ENCODE data around the gene WAPL. TPM values are rescaled to one million over a fixed set of nuclear protein-coding genes. Genes with fewer than 3 reads are reported as not detected.

WAPL gene
- total and polyA plus RNA-seq, 10 of the 15 experiments (the other 5 are each of a cell fraction or from before 2014, with no cell fraction given) = 15.7 to 45.8 (median 29.0) TPM

DNA sequence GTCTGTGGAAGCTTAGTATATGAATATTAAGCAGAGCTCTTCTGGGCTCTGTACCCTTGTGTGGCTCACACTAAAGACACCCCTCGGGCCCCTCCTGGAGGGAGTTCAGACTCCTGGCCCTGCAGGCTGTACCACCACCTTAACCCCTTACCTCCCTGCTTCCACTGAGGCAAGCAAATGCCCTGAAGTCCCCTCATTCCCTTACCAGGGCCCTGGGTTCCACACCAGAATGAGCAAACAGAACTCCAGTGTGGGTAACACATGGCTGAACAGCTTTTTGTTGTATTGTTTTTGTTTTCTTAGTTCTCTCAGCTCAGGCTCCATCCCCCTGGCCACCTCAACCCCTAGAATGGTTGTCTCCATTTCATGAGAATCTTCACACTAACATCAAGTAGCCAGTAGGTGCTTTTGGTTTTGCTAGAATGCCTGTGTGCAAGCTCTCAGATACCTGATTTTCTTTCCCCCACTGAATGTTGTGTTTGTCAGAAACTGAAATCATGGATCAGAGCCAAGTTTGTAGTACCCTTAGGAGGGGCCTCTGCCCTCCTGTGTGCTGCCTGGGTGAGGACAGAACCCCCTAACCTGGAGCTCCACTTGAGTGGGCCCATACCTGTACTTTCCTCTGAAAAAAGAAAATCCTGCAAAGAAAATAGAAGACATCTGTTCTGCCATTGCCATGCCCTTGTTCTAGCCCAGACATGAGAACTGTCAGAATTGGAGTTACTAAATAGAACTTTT lies 2.8 kb upstream of the WAPL start (continued):
- TF ChIP-seq, protein P1, sequence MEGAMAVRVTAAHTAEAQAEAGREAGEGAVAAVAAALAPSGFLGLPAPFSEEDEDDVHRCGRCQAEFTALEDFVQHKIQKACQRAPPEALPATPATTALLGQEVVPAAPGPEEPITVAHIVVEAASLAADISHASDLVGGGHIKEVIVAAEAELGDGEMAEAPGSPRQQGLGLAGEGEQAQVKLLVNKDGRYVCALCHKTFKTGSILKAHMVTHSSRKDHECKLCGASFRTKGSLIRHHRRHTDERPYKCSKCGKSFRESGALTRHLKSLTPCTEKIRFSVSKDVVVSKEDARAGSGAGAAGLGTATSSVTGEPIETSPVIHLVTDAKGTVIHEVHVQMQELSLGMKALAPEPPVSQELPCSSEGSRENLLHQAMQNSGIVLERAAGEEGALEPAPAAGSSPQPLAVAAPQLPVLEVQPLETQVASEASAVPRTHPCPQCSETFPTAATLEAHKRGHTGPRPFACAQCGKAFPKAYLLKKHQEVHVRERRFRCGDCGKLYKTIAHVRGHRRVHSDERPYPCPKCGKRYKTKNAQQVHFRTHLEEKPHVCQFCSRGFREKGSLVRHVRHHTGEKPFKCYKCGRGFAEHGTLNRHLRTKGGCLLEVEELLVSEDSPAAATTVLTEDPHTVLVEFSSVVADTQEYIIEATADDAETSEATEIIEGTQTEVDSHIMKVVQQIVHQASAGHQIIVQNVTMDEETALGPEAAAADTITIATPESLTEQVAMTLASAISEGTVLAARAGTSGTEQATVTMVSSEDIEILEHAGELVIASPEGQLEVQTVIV (IDR thresholded peaks at IDR 0.05; ENCODE audit: borderline replicate concordance, partially characterized antibody) = no peak
- no peak for TF ChIP-seq SIX5 (IDR thresholded peaks at IDR 0.05; ENCODE audit: low read depth, low read length, severe bottlenecking)
- TF ChIP-seq GATAD2B (conservative IDR thresholded peaks at IDR 0.05; ENCODE audit: low read depth) = no peak
- no peak for TF ChIP-seq PBX3 (IDR thresholded peaks at IDR 0.05; ENCODE audit: insufficient replicate concordance, low read depth, low read length)
- TF ChIP-seq TCF3 (IDR thresholded peaks at IDR 0.05; ENCODE audit: borderline replicate concordance, insufficient read depth, low read depth, low read length) = no peak

- H3K9me3 ChIP-seq (replicated peaks; ENCODE audit: control insufficient read depth, insufficient read depth, low read length) = no peaks in the 10 kb centered on the region
- no peak overlapping the region for H3K9ac ChIP-seq (ENCODE audit: control insufficient read depth, insufficient read depth, low read length)
- SMC1A ChIA-PET (ENCODE audit: uncharacterized antibody, unreplicated experiment) = interaction anchor here (1.0 kb wide), 1 partner anchor 131 kb away, joined by 3 read pairs; no protein-coding TSS in a partner anchor
- CTCF ChIA-PET = interaction anchor here (1.7 kb wide), 1 partner anchor 61 kb away, joined by 6 read pairs; no protein-coding TSS in a partner anchor
- no peak overlapping the region for H2AFZ ChIP-seq (ENCODE audit: control insufficient read depth, low read depth, low read length)
- WGBS (ENCODE audit: insufficient coverage, insufficient replicate concordance, low lambda C conversion rate, missing lambda C conversion rate) = 93% methylated on average over 1 of the region's 1 CpG
- in situ Hi-C loops (cut with MboI) (no loop called here), intact Hi-C loops (cut with micrococcal nuclease; ENCODE audit: unreplicated experiment) (loop anchor here (5.0 kb wide), 3 partner anchors 59 to 131 kb away; no protein-coding TSS in a partner anchor)
- POLR2A ChIA-PET = interaction anchor here (0.6 to 1.4 kb wide), 3 partner anchors 123 to 258 kb away, joined by 3 to 5 read pairs (median 4); no protein-coding TSS in a partner anchor
- H3K27me3 ChIP-seq (replicated peaks in 1 of 2; ENCODE audit: control insufficient read depth in 2 of 2, insufficient read depth in 2 of 2, low read length in 1 of 2) = no peaks in the 10 kb centered on the region
- H3K36me3 ChIP-seq (ENCODE audit: control insufficient read depth in 2 of 2, insufficient read depth in 2 of 2, low read length in 1 of 2) = no peaks in the 10 kb centered on the region
- no peak overlapping the region for H3K27ac ChIP-seq (ENCODE audit: control insufficient read depth, insufficient read depth)
- no TSS peak for BruUV-seq (replicated peaks)
- H3K79me2 ChIP-seq (ENCODE audit: control insufficient read depth, insufficient read depth, low read length) = peaks cover 44% of the 10 kb centered on the region
- DNase-seq (ENCODE audit: low read depth, low spot score) (no peak), FAIRE-seq (no peak), ATAC-seq (no peak)
- no peaks in the 10 kb centered on the region for H4K20me1 ChIP-seq (ENCODE audit: control insufficient read depth, insufficient read depth)
- H3K4me2 ChIP-seq (ENCODE audit: control insufficient read depth, insufficient read depth) = no peak overlapping the region; the same call in 1 of the 2 replicates
- H3K4me1 ChIP-seq (ENCODE audit: control insufficient read depth, insufficient read depth, low read length) = peaks cover 13% of the 10 kb centered on the region
- RAD21 ChIA-PET (ENCODE audit: unreplicated experiment) = interaction anchor here (1.0 to 1.8 kb wide), 2 partner anchors 62 to 123 kb away, joined by 4 read pairs; no protein-coding TSS in a partner anchor
- H3K4me3 ChIP-seq = no peak overlapping the region
- TF ChIP-seq SMARCA5 (IDR thresholded peaks at IDR 0.05) (no peak), ESRRA (IDR thresholded peaks at IDR 0.05; ENCODE audit: low read length) (no peak), ZSCAN29 (IDR thresholded peaks at IDR 0.05) (no peak), POLR2AphosphoS2 (IDR thresholded peaks at IDR 0.05; ENCODE audit: low read depth, low read length) (no peak), SMAD1 (IDR thresholded peaks at IDR 0.05; ENCODE audit: low read depth, partially characterized antibody) (no peak), RB1 (IDR thresholded peaks at IDR 0.05; ENCODE audit: borderline replicate concordance) (no peak), JUNB (IDR thresholded peaks at IDR 0.05) (no peak), BRCA1 (IDR thresholded peaks at IDR 0.05; ENCODE audit: low read depth, low read length) (no peak), SPI1 (IDR thresholded peaks at IDR 0.05; ENCODE audit: borderline replicate concordance, insufficient read depth, low read depth, low read length) (no peak)
- TF ChIP-seq, protein P2, sequence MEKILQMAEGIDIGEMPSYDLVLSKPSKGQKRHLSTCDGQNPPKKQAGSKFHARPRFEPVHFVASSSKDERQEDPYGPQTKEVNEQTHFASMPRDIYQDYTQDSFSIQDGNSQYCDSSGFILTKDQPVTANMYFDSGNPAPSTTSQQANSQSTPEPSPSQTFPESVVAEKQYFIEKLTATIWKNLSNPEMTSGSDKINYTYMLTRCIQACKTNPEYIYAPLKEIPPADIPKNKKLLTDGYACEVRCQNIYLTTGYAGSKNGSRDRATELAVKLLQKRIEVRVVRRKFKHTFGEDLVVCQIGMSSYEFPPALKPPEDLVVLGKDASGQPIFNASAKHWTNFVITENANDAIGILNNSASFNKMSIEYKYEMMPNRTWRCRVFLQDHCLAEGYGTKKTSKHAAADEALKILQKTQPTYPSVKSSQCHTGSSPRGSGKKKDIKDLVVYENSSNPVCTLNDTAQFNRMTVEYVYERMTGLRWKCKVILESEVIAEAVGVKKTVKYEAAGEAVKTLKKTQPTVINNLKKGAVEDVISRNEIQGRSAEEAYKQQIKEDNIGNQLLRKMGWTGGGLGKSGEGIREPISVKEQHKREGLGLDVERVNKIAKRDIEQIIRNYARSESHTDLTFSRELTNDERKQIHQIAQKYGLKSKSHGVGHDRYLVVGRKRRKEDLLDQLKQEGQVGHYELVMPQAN (conservative IDR thresholded peaks at IDR 0.05) = no peak
These were observed 1.8 kb upstream of the WAPL start for GRCh38 chr10:86523348-86523747.
